ENCODE measurements around the gene LITAFD.

- no peak for TF ChIP-seq ZC3H10 (CRISPR knock-in tag; IDR thresholded peaks at IDR 0.05)
- no peak for TF ChIP-seq TCF4 (CRISPR knock-in tag; IDR thresholded peaks at IDR 0.05; ENCODE audit: borderline replicate concordance)
- no peak for TF ChIP-seq ESRRG (CRISPR knock-in tag; IDR thresholded peaks at IDR 0.05)
- TF ChIP-seq RARB (CRISPR knock-in tag; IDR thresholded peaks at IDR 0.05) = no peak
- TF ChIP-seq BACH2 (CRISPR knock-in tag; IDR thresholded peaks at IDR 0.05; ENCODE audit: borderline replicate concordance) = no peak
- no peak for TF ChIP-seq POU6F1 (CRISPR knock-in tag; IDR thresholded peaks at IDR 0.05; ENCODE audit: borderline replicate concordance, low read depth)
- no peak for TF ChIP-seq PATZ1 (CRISPR knock-in tag; IDR thresholded peaks at IDR 0.05; ENCODE audit: borderline replicate concordance)
- no peak for TF ChIP-seq SNAI2 (CRISPR knock-in tag; IDR thresholded peaks at IDR 0.05)
- no peak for TF ChIP-seq GLIS3 (CRISPR knock-in tag; IDR thresholded peaks at IDR 0.05)
- TF ChIP-seq ZFP30 (CRISPR knock-in tag; IDR thresholded peaks at IDR 0.05) = no peak
- TF ChIP-seq TOX (CRISPR knock-in tag; IDR thresholded peaks at IDR 0.05; ENCODE audit: borderline replicate concordance) = no peak
- no peak for TF ChIP-seq ZNF70 (CRISPR knock-in tag; IDR thresholded peaks at IDR 0.05)
These were observed 34.5 kb upstream of the LITAFD start for GRCh38 chr16:8847623-8848022.
